H4 (cell line): ENCODE results near the gene KRTAP21-2. TPM values are rescaled to one million over a fixed set of nuclear protein-coding genes. Genes with fewer than 3 reads are reported as not detected.

ENCODE experiments used
- total RNA-seq: library from RNA; depleted of rRNA; stranded (reverse); fragments of >200 nt; shearing (Covaris generic); gene quantifications from 2 replicates; pipeline ENCODE4 v1.2.3, GENCODE V29; 2014; rRNA removed

The KRTAP21-2 gene
- total RNA-seq, 1 experiment from 2014 or later = not detected

Other genes starting within 250 kb of the KRTAP21-2 start
- gene KRTAP19-5, start 245.1 kb downstream of the KRTAP21-2 start, total RNA-seq = not detected in 2 replicates
- gene KRTAP19-6, start 205.4 kb downstream of the KRTAP21-2 start, total RNA-seq = not detected in 2 replicates
- gene KRTAP19-7, start 185.9 kb downstream of the KRTAP21-2 start, total RNA-seq = not detected in 2 replicates
- gene KRTAP22-2, start 156.9 kb downstream of the KRTAP21-2 start, total RNA-seq = not detected in 2 replicates
- gene KRTAP6-3, start 154.8 kb downstream of the KRTAP21-2 start, total RNA-seq = not detected in 2 replicates
- not detected in 2 replicates for gene KRTAP6-2, start 148.4 kb downstream of the KRTAP21-2 start, total RNA-seq
- gene KRTAP22-1, start 146.2 kb downstream of the KRTAP21-2 start, total RNA-seq = not detected in 2 replicates
- not detected in 2 replicates for gene KRTAP6-1, start 133.3 kb downstream of the KRTAP21-2 start, total RNA-seq
- gene KRTAP20-1, start 130.8 kb downstream of the KRTAP21-2 start, total RNA-seq = not detected in 2 replicates
- not detected in 2 replicates for gene KRTAP20-4, start 126.6 kb downstream of the KRTAP21-2 start, total RNA-seq
- not detected in 2 replicates for gene KRTAP20-2, start 112.1 kb downstream of the KRTAP21-2 start, total RNA-seq
- gene KRTAP20-3, start 104.4 kb downstream of the KRTAP21-2 start, total RNA-seq = not detected in 2 replicates
- gene KRTAP21-3, start 28.5 kb downstream of the KRTAP21-2 start, total RNA-seq = not detected in 2 replicates
- not detected in 2 replicates for gene KRTAP21-1, start 8.2 kb upstream of the KRTAP21-2 start, total RNA-seq
- not detected in 2 replicates for gene KRTAP8-1, start 66.0 kb upstream of the KRTAP21-2 start, total RNA-seq
- not detected in 2 replicates for gene KRTAP7-1, start 82.5 kb upstream of the KRTAP21-2 start, total RNA-seq
- not detected in 2 replicates for gene KRTAP11-1, start 134.3 kb upstream of the KRTAP21-2 start, total RNA-seq